ENCODE results near the gene GNB1.

GNB1 gene

GRCh38 chr1:1759456-1760344 lies 131.2 kb downstream of the GNB1 start:
- WGBS, result 95% methylated on average over 37 of the region's 37 CpGs
- H3K36me3 ChIP-seq (ENCODE audit: insufficient read depth, low read length), result peaks cover 83% of the 10 kb centered on the region
- no peak overlapping the region for H3K27ac ChIP-seq (ENCODE audit: low read depth, low read length)
- H3K4me3 ChIP-seq (ENCODE audit: low read length), result no peak overlapping the region
- H3K27me3 ChIP-seq (ENCODE audit: insufficient read depth, low read length), result no peaks in the 10 kb centered on the region
- no peak overlapping the region for H3K9ac ChIP-seq (ENCODE audit: low read depth, low read length)
- H3K9me3 ChIP-seq (ENCODE audit: insufficient read depth, low read depth, low read length), result no peaks in the 10 kb centered on the region
- H3K4me1 ChIP-seq (ENCODE audit: insufficient read depth, low read length), result no peaks in the 10 kb centered on the region

- Histone ChIP-seq H3K27ac (ENCODE audit: low read depth, low read length) (no peak overlapping the region), H3K4me1 (ENCODE audit: insufficient read depth, low read length) (no peaks in the 10 kb centered on the region), H3K4me3 (ENCODE audit: low read length) (no peak overlapping the region), H3K36me3 (ENCODE audit: insufficient read depth, low read length) (peaks cover 84% of the 10 kb centered on the region), H3K9me3 (ENCODE audit: insufficient read depth, low read depth, low read length) (no peaks in the 10 kb centered on the region), H3K9ac (ENCODE audit: low read depth, low read length) (no peak overlapping the region), H3K27me3 (ENCODE audit: insufficient read depth, low read length) (no peaks in the 10 kb centered on the region)
- 95% methylated on average over 34 of the region's 34 CpGs for WGBS
Observed at GRCh38 chr1:1758692-1759455, 132.0 kb downstream of the GNB1 start.

GRCh38 chr1:1758059-1758621 lies 132.7 kb downstream of the GNB1 start:
- no peaks in the 10 kb centered on the region for H3K27me3 ChIP-seq (ENCODE audit: insufficient read depth, low read length)
- no peak overlapping the region for H3K27ac ChIP-seq (ENCODE audit: low read depth, low read length)
- 96% methylated on average over 27 of the region's 27 CpGs for WGBS
- no peak overlapping the region for H3K9ac ChIP-seq (ENCODE audit: low read depth, low read length)
- H3K4me1 ChIP-seq (ENCODE audit: insufficient read depth, low read length), result no peaks in the 10 kb centered on the region
- peaks cover 87% of the 10 kb centered on the region for H3K36me3 ChIP-seq (ENCODE audit: insufficient read depth, low read length)
- H3K4me3 ChIP-seq (ENCODE audit: low read length), result no peak overlapping the region
- H3K9me3 ChIP-seq (ENCODE audit: insufficient read depth, low read depth, low read length), result no peaks in the 10 kb centered on the region

- Histone ChIP-seq H3K27ac (ENCODE audit: low read depth, low read length) (no peak overlapping the region), H3K9ac (ENCODE audit: low read depth, low read length) (no peak overlapping the region), H3K4me1 (ENCODE audit: insufficient read depth, low read length) (no peaks in the 10 kb centered on the region), H3K9me3 (ENCODE audit: insufficient read depth, low read depth, low read length) (no peaks in the 10 kb centered on the region), H3K36me3 (ENCODE audit: insufficient read depth, low read length) (peaks cover 89% of the 10 kb centered on the region), H3K27me3 (ENCODE audit: insufficient read depth, low read length) (no peaks in the 10 kb centered on the region), H3K4me3 (ENCODE audit: low read length) (no peak overlapping the region)
- WGBS, result 96% methylated on average over 25 of the region's 25 CpGs
Observed at GRCh38 chr1:1757422-1758058, 133.3 kb downstream of the GNB1 start.

GRCh38 chr1:1756661-1757421 lies 134.0 kb downstream of the GNB1 start:
- Histone ChIP-seq H3K4me1 (ENCODE audit: insufficient read depth, low read length) (no peaks in the 10 kb centered on the region), H3K9me3 (ENCODE audit: insufficient read depth, low read depth, low read length) (no peaks in the 10 kb centered on the region), H3K4me3 (ENCODE audit: low read length) (no peak overlapping the region), H3K27me3 (ENCODE audit: insufficient read depth, low read length) (no peaks in the 10 kb centered on the region), H3K36me3 (ENCODE audit: insufficient read depth, low read length) (peaks cover 84% of the 10 kb centered on the region), H3K27ac (ENCODE audit: low read depth, low read length) (no peak overlapping the region), H3K9ac (ENCODE audit: low read depth, low read length) (no peak overlapping the region)
- WGBS, result 90% methylated on average over 33 of the region's 33 CpGs

- 94% methylated on average over 15 of the region's 15 CpGs for whole genome bisulfite sequencing
- Histone ChIP-seq H3K27me3 (ENCODE audit: insufficient read depth, low read length) (no peaks in the 10 kb centered on the region), H3K4me3 (ENCODE audit: low read length) (no peak overlapping the region), H3K9me3 (ENCODE audit: insufficient read depth, low read depth, low read length) (no peaks in the 10 kb centered on the region), H3K36me3 (ENCODE audit: insufficient read depth, low read length) (peaks cover 74% of the 10 kb centered on the region), H3K9ac (ENCODE audit: low read depth, low read length) (no peak overlapping the region), H3K4me1 (ENCODE audit: insufficient read depth, low read length) (no peaks in the 10 kb centered on the region), H3K27ac (ENCODE audit: low read depth, low read length) (no peak overlapping the region)
Observed at GRCh38 chr1:1755852-1756251, 135.0 kb downstream of the GNB1 start.

- no peaks in the 10 kb centered on the region for H3K4me1 ChIP-seq (ENCODE audit: insufficient read depth, low read length)
- H3K4me3 ChIP-seq (ENCODE audit: low read length), result no peak overlapping the region
- H3K27me3 ChIP-seq (ENCODE audit: insufficient read depth, low read length), result no peaks in the 10 kb centered on the region
- H3K36me3 ChIP-seq (ENCODE audit: insufficient read depth, low read length), result peaks cover 69% of the 10 kb centered on the region
- 92% methylated on average over 19 of the region's 19 CpGs for WGBS
- no peaks in the 10 kb centered on the region for H3K9me3 ChIP-seq (ENCODE audit: insufficient read depth, low read depth, low read length)
- no peak overlapping the region for H3K9ac ChIP-seq (ENCODE audit: low read depth, low read length)
- no peak overlapping the region for H3K27ac ChIP-seq (ENCODE audit: low read depth, low read length)
Observed at GRCh38 chr1:1755426-1755825, 135.5 kb downstream of the GNB1 start.

GRCh38 chr1:1754051-1754815 lies 136.7 kb downstream of the GNB1 start:
- H3K36me3 ChIP-seq (ENCODE audit: insufficient read depth, low read length), result peaks cover 57% of the 10 kb centered on the region
- no peak overlapping the region for H3K9ac ChIP-seq (ENCODE audit: low read depth, low read length)
- H3K4me3 ChIP-seq (ENCODE audit: low read length), result no peak overlapping the region
- no peaks in the 10 kb centered on the region for H3K27me3 ChIP-seq (ENCODE audit: insufficient read depth, low read length)
- H3K4me1 ChIP-seq (ENCODE audit: insufficient read depth, low read length), result no peaks in the 10 kb centered on the region
- H3K9me3 ChIP-seq (ENCODE audit: insufficient read depth, low read depth, low read length), result no peaks in the 10 kb centered on the region
- WGBS, result 95% methylated on average over 49 of the region's 49 CpGs
- no peak overlapping the region for H3K27ac ChIP-seq (ENCODE audit: low read depth, low read length)

- no peaks in the 10 kb centered on the region for H3K9me3 ChIP-seq (ENCODE audit: insufficient read depth, low read depth, low read length)
- peaks cover 52% of the 10 kb centered on the region for H3K36me3 ChIP-seq (ENCODE audit: insufficient read depth, low read length)
- no peak overlapping the region for H3K4me3 ChIP-seq (ENCODE audit: low read length)
- H3K27me3 ChIP-seq (ENCODE audit: insufficient read depth, low read length), result no peaks in the 10 kb centered on the region
- 95% methylated on average over 16 of the region's 16 CpGs for WGBS
- no peak overlapping the region for H3K9ac ChIP-seq (ENCODE audit: low read depth, low read length)
- H3K27ac ChIP-seq (ENCODE audit: low read depth, low read length), result no peak overlapping the region
- H3K4me1 ChIP-seq (ENCODE audit: insufficient read depth, low read length), result no peaks in the 10 kb centered on the region
Observed at GRCh38 chr1:1753607-1754005, 137.3 kb downstream of the GNB1 start.
